ENCODE measurements around the gene SLC4A4.

SLC4A4 gene

DNA sequence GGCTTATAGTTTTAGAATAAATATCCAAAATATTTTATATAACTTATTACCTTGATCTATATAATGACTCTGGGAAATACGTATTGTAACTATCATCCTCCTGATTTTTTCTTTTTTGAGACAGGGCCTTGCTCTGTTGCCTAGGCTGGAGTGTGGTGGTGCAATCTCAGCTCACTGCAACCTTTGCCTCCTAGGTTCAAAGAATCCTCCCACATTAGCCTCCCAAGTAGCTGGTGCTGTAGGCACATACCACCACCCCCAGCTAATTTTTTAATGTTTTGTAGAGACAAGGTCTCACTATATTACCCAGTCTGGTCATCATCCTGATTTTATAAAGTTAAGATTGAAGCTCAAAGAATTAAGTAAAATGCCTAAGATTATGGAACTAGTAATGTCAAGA, 193.6 kb downstream of the SLC4A4 start:
- TF ChIP-seq, protein P1, sequence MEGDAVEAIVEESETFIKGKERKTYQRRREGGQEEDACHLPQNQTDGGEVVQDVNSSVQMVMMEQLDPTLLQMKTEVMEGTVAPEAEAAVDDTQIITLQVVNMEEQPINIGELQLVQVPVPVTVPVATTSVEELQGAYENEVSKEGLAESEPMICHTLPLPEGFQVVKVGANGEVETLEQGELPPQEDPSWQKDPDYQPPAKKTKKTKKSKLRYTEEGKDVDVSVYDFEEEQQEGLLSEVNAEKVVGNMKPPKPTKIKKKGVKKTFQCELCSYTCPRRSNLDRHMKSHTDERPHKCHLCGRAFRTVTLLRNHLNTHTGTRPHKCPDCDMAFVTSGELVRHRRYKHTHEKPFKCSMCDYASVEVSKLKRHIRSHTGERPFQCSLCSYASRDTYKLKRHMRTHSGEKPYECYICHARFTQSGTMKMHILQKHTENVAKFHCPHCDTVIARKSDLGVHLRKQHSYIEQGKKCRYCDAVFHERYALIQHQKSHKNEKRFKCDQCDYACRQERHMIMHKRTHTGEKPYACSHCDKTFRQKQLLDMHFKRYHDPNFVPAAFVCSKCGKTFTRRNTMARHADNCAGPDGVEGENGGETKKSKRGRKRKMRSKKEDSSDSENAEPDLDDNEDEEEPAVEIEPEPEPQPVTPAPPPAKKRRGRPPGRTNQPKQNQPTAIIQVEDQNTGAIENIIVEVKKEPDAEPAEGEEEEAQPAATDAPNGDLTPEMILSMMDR (IDR thresholded peaks at IDR 0.05; ENCODE audit: low read depth, low read length), result no peak
- no peak for DNase-seq (ENCODE audit: extremely low read depth, low read depth)

DNA sequence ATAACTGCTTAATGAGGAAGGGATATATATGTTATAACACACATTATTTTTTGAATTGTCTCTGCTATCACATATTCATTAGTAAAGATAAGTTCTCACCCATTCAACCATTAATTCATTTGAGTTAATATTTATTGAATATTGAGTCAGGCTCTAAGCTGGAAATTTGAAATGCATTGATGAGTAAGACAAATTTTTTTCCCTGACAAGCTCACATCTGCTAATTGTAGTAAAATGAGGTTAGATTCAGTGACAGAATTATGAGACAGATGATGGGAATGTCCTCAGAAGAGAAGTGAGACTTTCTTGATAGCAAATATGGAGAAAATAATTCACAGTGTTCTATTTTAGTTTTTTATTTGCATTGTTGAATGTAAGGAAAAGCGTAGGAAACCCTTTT, 194.3 kb downstream of the SLC4A4 start:
- no peak for DNase-seq (ENCODE audit: extremely low read depth, low read depth)
- TF ChIP-seq, protein P1 (IDR thresholded peaks at IDR 0.05; ENCODE audit: low read depth, low read length), result no peak

DNA sequence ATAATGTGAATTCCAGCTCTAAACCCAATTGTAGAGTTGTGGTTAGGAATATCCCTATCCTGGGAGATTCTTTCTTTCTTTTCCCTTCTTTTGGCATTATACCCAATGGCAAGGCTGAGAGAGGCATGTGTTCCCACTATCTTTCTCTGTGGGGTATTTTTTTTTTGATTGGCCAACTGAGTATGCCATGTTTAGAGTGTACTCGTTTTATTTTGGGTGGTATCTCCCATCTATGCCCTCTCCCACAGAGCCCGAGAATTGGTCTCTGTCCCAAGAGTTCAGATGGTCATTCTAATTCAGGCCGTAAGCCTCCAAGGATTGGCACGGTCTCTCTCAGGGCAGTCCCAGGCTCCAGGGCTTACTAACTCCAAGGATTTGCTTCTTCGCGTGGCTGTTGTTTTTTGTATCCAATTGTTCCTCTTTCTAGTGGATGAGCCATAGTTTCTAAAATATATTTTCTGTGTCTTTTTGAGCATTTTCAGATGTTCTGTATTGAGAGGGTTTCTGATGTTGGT, 198.8 kb downstream of the SLC4A4 start:
- TF ChIP-seq, protein P1 (IDR thresholded peaks at IDR 0.05; ENCODE audit: low read depth, low read length), result no peak
- no peak for DNase-seq (ENCODE audit: extremely low read depth, low read depth)

DNA sequence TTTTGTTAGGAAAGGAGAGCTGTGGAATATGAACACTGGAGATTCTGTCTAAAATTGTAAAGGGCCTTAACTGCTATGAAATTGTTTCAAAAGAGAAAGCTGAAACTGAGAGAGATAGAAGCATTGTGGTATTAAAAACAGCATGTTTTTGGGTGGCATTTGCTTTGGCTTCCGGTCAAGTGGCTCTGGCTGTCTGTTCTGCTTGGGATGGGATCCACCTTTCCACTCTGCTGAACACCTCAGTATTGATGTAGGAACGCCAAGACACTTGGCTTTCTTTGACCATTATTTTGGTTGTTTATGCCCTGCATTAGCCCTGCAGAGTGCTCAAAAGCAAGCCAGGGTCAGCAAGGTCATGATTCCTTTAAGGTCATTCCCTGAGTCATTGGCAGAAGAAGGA, 199.7 kb downstream of the SLC4A4 start:
- no peak for DNase-seq (ENCODE audit: extremely low read depth, low read depth)
- TF ChIP-seq, protein P1 (IDR thresholded peaks at IDR 0.05; ENCODE audit: low read depth, low read length), result no peak

DNA sequence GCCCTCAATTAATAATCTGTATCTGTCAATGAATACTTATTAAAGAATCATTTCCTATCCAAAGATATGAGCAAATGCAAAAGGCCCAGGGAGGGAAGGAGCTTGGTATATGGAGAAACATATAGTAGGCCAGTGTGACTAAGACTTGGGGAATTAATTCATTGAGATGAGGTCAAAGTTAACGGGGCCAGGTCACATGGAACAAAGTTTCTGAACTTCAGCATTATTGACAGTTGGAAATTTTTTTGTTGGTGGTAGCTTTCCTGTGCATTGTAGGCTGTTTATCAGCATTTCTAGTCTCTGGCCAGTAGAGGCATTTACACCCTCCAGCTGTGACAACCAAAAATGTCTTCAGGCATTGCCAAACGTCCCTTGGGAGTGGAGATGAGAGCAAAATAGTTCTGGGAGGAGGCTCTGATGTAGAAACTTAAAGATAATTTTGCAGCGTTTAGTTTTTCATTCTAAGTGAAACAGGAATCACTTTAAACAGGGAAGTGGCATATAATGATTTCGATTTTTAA, 202.0 kb downstream of the SLC4A4 start:
- TF ChIP-seq, protein P1 (IDR thresholded peaks at IDR 0.05; ENCODE audit: low read depth, low read length), result no peak; the same call in 1 of the 2 replicates
- no peak for DNase-seq (ENCODE audit: extremely low read depth, low read depth)

DNA sequence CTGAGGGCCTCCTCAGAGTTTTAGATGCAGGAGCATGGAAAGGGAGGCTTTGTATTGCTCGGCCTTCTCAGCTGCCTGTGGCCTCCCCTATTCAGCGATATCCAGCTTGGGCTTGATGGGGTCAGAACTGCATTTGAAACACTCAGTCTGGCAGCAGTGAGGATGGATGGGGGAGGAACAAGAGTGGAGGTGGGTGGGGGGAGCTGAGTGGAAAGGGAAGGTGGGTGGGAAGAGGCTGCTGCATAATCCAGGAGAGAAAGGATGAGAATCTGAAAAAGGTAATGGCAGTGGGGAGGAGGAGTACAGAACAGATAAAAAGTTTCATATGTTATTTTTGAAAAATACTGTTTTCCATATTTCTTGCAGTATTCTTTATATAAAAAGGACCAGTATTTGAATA, 202.7 kb downstream of the SLC4A4 start:
- DNase-seq (ENCODE audit: extremely low read depth, low read depth), result no peak
- TF ChIP-seq, protein P1 (IDR thresholded peaks at IDR 0.05; ENCODE audit: low read depth, low read length), result no peak

DNA sequence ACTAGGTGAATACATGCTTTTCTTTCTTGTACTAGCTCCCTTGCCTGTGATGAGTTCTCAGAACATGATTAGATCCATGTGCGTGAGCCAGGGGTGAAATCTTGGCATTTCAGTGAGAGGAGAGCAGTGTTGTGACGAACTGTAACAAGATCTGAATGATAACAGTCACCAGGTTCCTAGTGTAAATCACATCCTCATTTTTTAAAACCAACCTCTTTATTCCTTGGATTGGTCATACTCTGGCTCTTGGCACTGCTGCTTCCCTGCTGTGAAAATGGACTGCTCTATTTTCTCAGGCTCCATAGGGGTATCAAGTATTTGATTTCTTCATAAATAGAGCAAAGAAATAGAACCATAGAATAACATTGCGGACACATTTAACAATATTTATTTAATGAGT, 206.3 kb downstream of the SLC4A4 start:
- DNase-seq (ENCODE audit: extremely low read depth, low read depth), result peak; percentile 23
- TF ChIP-seq, protein P1 (IDR thresholded peaks at IDR 0.05; ENCODE audit: low read depth, low read length), result no peak
